Activated T-helper 1 cell treated with Interleukin-2 at 50 U/mL for 16 hours (primary cell): ENCODE measurements around the gene STX11.

Source experiments
- DNase-seq: peaks from one replicate; pipeline ENCODE4 v3.0.0-alpha.2; 2020; ENCODE audit warnings: low read depth

Gene STX11

DNA sequence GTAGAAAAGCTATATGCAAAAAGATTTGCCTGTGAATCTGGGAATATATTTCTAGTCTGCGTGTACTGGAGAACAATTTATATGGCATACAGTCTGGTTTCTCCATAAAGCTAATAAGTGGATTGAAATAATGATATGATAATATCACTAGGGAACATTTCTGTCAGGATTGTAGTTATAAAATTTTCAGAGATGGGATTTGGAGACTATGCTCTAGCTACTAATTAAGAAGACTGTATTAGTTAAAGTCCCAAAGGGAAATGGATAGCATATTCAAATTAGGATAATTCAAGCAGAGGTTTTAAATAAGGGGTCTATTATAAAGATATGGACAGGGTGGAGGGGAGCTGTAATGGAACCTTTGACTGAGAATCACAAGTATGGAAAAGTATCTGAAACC is 7.2 kb upstream of the STX11 start:
- no peak for DNase-seq

- DNase-seq: no peak
These were observed 6.4 kb upstream of the STX11 start for GRCh38 chr6:144143878-144144277.

GRCh38 chr6:144144996-144145395 is 5.3 kb upstream of the STX11 start:
- DNase-seq: no peak

DNA sequence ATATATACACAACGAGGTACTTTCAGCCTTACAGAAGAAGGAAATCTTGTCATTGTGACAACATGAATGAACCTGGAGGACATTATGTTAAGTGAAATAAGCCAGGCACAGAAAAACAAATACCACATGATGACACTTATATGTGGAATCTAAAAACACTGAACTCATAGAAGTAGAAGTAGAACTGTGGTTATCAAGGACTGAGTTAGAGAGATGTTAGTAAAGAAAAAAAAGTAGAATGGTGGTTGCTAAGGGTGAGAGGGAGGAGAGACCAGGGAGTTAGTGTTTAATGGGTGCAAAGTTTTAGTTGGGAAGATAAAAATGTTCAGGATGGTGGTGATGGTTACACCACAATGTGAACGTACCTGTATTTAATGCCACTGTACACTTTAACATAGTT is 4.8 kb upstream of the STX11 start:
- DNase-seq: no peak

DNA sequence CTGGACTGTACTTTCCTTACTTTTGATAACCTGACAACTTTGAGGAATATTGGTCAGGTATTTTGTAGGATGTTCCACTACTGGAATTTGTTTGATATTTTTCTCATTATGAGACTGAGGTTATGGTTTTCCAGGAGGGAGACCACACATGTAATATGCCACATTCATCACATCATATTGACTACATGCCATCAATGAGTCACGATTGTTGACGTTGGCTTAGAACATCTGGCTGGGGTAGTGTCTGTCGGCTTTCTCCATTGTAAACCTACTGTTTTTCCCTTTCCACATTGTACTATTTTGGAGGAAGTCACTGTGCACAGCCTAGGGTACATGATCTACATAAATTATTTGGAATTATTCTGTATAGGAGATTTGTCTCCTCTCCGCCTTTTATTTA is 1.4 kb upstream of the STX11 start:
- DNase-seq: no peak

- no peak for DNase-seq
These were observed 791 bp upstream of the STX11 start for GRCh38 chr6:144149558-144149893.

DNA sequence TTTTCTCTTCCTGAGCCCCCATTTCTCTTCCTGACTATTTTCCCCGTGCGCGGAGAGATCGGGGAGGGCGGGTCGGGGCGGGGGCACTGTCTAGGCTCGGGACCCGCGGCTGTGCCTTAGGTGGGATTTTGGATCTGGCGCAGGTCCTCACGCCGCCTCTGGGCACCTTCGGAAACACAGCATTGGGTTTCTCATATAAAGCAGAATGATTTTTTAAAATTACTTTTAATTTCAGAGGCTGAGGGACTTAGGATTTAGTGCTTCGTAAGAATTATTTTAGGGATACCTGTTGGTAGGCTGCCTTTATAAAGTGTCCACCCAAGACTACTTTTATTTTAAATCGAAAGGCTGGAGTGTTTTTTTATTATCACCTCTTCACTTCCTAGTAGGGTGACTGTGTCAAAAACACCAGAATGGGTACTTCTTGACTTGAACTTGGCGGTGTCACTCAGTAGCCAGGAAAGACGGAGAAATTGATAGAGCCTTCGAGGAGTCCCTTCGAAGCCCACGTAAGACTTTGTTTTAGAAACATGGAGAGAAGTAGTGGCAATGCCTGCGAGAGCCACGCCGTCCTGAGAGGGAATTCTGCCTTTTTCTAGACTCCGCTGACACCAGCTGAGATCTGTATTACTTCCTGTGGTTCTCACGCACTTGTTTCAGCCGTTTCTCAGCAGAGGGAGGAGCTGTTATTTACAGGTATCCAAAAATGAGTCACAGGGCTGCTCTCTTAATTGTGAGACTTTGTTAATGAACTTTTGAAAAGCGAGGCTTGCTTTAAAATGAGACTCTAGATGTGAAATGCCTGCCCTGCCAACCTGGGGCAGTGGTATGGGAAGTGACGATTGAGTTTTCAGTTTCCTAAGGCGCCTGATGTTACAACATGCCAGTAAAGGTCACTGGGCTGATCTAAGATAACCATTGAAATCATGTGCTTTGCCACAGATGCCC is 667 bp downstream of the STX11 start:
- peak; percentile 43 for DNase-seq

GRCh38 chr6:144152334-144152900 is 2.1 kb downstream of the STX11 start:
- no peak for DNase-seq

GRCh38 chr6:144153260-144153659 is 2.9 kb downstream of the STX11 start:
- no peak for DNase-seq

- no peak for DNase-seq
These were observed 3.7 kb downstream of the STX11 start for GRCh38 chr6:144153971-144154370.

- DNase-seq: no peak
These were observed 5.2 kb downstream of the STX11 start for GRCh38 chr6:144155529-144155928.

DNA sequence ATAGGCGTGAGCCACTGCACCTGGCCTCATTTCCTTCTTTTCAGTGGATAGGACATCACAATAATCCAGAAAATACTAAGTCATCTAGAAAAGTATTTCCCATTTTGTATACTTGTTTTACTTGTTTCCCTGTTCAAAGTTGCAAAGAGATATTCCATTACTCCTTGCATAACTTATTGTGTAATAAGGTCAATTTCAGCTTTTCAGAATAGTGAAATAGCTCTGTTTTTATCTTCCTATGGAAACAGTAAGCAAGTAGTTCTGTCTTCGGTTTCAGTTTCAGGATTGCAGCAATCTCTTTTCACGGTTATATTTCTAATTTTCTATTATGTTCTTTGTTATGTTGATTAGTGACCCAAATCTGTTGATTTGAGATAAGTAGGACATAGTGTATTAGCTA is 6.0 kb downstream of the STX11 start:
- DNase-seq: no peak

GRCh38 chr6:144156991-144157390 is 6.7 kb downstream of the STX11 start:
- DNase-seq: no peak

DNA sequence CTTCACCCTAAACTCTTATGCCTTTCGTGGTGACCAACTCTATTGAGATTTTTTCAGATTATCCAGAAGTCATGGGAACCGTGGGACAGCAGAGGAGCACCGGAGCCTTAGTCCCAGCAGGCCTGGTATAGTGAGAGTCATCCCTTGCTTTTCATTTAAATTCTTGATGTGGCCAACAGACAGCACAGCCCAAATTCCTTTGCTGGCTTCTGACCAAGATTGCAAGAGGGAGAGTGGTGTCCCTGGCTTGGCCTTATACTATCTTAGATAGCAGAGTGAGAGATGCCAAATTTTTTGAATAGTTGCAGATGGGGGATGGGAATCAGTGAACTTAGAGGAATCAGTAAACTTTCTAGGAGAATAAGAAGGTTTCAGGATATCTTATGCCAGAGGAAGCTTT is 7.8 kb downstream of the STX11 start:
- DNase-seq: no peak

GRCh38 chr6:144159223-144159622 is 8.9 kb downstream of the STX11 start:
- no peak for DNase-seq

DNA sequence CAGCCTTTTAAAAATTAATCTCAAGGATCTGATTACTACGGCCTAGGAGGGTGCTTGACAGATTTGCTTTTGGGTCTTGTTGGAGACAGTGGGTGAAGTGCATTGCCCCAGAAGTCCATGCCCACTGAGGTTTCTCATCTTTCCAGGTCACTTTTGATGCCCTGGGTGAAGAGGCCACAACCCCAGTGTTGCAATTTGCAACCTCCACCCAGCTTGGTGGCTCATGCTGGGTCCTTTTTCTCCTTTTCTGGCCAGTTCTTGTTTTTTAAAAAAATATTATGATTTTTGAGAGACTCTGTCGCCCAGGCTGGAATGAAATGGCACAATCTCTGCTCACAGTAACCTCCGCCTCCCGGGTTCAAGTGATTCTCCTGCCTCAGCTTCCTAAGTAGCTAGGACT is 9.4 kb downstream of the STX11 start:
- no peak for DNase-seq

GRCh38 chr6:144160431-144161005 is 10.2 kb downstream of the STX11 start:
- DNase-seq: no peak

DNA sequence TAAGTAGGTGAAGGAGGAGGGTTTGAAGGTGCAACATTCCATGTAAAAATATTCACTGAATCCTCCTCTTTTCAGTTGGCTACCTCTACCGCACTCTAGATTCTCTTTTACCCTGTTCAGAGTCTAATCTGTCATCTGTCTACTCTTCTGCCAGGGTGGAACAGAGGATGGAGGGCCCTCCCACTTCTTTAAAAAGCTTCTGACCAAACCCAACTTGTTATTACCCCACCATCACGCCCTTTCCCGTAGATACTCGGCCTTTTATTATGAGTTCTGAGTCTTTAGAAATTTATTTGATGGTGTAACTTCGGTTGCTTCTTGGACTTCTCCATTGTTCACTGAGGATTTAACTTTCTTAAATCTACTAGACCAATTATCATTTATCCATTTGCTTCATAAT is 11.7 kb downstream of the STX11 start:
- no peak for DNase-seq

- no peak for DNase-seq
These were observed 12.7 kb downstream of the STX11 start for GRCh38 chr6:144162977-144163376.

GRCh38 chr6:144165784-144166183 is 15.5 kb downstream of the STX11 start:
- no peak for DNase-seq

- DNase-seq: no peak
These were observed 19.7 kb downstream of the STX11 start for GRCh38 chr6:144170044-144170443.

- no peak for DNase-seq
These were observed 21.1 kb downstream of the STX11 start for GRCh38 chr6:144171406-144171805.

DNA sequence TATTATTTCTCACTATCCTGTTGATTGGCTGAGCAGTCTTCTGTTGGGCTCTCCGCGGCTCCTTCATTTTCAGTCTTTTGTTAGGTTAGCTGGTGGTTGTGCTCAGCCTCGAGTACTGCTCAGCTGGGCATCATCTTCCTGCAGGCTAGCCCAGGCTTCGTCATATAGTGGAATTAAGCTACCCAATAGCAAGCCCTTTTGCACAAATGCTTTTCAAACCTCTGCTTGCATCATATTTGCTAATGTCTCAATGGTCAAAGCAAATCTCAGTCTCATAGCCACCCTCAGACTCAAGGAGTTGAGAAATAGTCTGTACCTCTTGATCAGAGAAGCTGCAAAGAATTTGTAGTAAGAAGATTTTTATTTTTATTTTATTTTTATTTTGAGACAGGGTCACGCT is 23.7 kb downstream of the STX11 start:
- no peak for DNase-seq

GRCh38 chr6:144176043-144176442 is 25.7 kb downstream of the STX11 start:
- no peak for DNase-seq
